GOT3 (cell line): ENCODE measurements around the gene C20orf202.
"Not testable (repeated sequence)": the region's sequence is repeated elsewhere in the genome, so short reads cannot be mapped to it uniquely, and the experiment has no call there.

Source experiments
- DNase-seq: peaks from one replicate; lab custom pipeline; 2025; ENCODE audit warnings: mixed read lengths; lab: John Stamatoyannopoulos, UW

C20orf202 gene

GRCh38 chr20:1247689-1248088 lies 44.4 kb downstream of the C20orf202 start:
- no peak for DNase-seq

GRCh38 chr20:1250282-1250681 lies 47.0 kb downstream of the C20orf202 start:
- not testable (repeated sequence) for DNase-seq

- no peak for DNase-seq
These were observed 49.2 kb downstream of the C20orf202 start for GRCh38 chr20:1252416-1252815.

GRCh38 chr20:1254254-1254653 lies 51.0 kb downstream of the C20orf202 start:
- DNase-seq, result no peak

- no peak for DNase-seq
These were observed 52.4 kb downstream of the C20orf202 start for GRCh38 chr20:1255675-1256074.
